ENCODE measurements around the gene CSF3R.

The CSF3R gene

DNA sequence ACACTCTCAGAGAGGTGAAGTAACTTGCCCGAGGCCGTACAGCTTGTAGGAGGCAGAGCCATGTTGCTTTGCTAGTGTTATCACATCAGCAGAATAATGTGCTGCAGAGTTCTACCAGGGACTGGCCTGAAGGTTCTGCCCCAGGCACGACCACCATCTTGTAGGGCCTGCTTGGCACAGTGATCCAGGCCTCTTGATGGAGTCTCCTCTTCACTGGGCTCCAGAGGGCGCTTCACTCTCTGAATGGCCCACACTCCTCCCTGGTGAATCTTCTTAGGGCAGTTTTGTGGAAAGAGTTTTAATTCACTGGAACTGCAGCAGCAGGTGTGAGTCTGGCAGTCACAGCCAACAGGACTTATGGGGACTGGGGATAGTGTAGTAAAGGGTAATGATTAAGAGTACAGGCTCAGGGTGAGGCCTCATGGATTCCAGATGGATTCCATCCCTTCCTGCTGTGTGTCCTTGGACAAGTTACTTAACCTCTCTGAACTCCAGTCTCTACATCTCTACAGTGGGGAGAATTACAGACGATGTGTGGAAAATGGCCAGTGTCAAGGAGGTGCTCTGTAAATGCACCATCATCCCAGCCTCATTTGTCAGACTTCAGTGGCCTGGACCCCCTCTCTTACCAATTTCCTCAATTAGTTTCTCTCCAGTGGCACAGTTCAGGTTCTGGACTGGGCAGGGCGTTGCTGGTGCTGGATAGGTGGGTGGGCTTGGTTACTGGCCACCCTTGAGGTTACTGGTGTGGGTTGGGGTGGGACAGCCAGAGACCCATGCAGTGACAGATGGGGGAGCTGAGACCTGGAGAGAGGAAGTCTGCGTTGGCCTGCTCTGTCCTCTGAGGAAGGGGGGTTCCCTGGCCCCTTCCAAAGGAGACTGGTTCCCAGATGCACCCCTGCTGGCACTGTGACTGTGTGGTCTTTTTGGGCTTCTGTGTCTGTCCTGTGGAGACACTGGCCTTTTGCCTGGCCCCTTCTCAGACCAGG is 45.9 kb upstream of the CSF3R start:
- Histone ChIP-seq H3K27me3 (ENCODE audit: insufficient read depth, low read depth, severe bottlenecking) (no peaks in the 10 kb centered on the region), H3K36me3 (no peaks in the 10 kb centered on the region), H3K27ac (no peak overlapping the region), H3K9me3 (ENCODE audit: severe bottlenecking) (peaks cover 2% of the 10 kb centered on the region), H3K4me3 (ENCODE audit: low read depth, low read length) (no peak overlapping the region)
- peak; percentile 42 for DNase-seq
- TF ChIP-seq, protein P1, sequence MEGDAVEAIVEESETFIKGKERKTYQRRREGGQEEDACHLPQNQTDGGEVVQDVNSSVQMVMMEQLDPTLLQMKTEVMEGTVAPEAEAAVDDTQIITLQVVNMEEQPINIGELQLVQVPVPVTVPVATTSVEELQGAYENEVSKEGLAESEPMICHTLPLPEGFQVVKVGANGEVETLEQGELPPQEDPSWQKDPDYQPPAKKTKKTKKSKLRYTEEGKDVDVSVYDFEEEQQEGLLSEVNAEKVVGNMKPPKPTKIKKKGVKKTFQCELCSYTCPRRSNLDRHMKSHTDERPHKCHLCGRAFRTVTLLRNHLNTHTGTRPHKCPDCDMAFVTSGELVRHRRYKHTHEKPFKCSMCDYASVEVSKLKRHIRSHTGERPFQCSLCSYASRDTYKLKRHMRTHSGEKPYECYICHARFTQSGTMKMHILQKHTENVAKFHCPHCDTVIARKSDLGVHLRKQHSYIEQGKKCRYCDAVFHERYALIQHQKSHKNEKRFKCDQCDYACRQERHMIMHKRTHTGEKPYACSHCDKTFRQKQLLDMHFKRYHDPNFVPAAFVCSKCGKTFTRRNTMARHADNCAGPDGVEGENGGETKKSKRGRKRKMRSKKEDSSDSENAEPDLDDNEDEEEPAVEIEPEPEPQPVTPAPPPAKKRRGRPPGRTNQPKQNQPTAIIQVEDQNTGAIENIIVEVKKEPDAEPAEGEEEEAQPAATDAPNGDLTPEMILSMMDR (IDR thresholded peaks at IDR 0.05; ENCODE audit: low read depth, low read length), result peak; percentile 53; the same call in 1 of the 2 replicates

DNA sequence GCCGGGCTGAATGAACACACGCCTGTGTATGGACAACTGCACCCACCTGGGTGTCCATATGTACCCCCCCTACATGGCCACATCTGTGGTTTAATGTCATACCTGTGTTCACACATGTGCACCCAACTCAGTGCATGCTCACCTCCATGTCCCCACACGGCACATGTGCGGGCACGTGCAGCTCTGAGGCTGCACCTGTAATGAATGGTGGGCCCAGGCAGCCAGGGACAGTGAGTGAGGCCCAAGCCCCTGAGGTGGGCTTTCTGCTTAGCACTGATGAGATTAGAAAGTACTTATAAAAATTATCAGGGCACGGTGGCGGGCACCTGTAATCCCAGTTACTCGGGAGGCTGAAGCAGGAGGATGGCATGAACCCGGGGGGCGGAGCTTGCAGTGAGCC is 42.5 kb upstream of the CSF3R start:
- H3K4me3 ChIP-seq (ENCODE audit: low read depth, low read length), result no peak overlapping the region
- H3K27me3 ChIP-seq (ENCODE audit: insufficient read depth, low read depth, severe bottlenecking), result no peaks in the 10 kb centered on the region
- TF ChIP-seq, protein P1 (IDR thresholded peaks at IDR 0.05; ENCODE audit: low read depth, low read length), result no peak
- no peaks in the 10 kb centered on the region for H3K9me3 ChIP-seq (ENCODE audit: severe bottlenecking)
- no peak overlapping the region for H3K27ac ChIP-seq
- no peaks in the 10 kb centered on the region for H3K36me3 ChIP-seq
- no peak for DNase-seq

DNA sequence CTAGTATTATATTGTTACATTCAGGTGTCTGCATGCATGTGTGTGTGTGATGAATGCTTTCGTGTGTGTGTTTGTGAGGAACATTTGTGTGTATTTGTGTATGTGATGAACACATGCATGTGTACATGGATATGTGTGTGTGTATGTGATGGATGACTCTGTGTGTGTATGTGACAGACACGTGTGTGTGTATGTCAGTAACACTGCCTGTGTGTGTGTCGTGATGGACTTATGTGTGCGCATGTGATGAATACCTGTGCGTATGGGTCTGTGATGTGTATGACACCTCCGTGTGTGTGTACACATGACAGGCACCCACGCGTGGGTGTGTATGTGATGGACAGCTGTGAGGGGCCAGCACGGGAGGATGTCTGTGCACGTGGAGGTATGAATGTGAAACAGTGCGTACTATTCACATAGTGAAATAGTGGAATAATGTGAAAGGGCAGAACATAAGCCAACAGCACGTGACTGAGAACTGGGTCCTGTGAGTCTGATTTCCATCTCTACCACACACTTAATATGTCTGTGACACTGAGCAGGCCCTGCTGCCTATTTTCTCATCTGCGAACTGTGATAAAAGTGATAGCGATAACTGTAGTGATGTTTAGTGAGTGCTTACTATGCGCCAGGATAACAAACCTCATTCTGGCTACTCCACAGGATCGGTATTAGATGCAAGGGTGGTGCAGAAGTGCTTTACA is 41.8 kb upstream of the CSF3R start:
- no peak overlapping the region for H3K4me3 ChIP-seq (ENCODE audit: low read depth, low read length)
- DNase-seq, result no peak
- H3K36me3 ChIP-seq, result no peaks in the 10 kb centered on the region
- TF ChIP-seq, protein P1 (IDR thresholded peaks at IDR 0.05; ENCODE audit: low read depth, low read length), result no peak
- H3K27me3 ChIP-seq (ENCODE audit: insufficient read depth, low read depth, severe bottlenecking), result no peaks in the 10 kb centered on the region
- H3K9me3 ChIP-seq (ENCODE audit: severe bottlenecking), result no peaks in the 10 kb centered on the region
- no peak overlapping the region for H3K27ac ChIP-seq

DNA sequence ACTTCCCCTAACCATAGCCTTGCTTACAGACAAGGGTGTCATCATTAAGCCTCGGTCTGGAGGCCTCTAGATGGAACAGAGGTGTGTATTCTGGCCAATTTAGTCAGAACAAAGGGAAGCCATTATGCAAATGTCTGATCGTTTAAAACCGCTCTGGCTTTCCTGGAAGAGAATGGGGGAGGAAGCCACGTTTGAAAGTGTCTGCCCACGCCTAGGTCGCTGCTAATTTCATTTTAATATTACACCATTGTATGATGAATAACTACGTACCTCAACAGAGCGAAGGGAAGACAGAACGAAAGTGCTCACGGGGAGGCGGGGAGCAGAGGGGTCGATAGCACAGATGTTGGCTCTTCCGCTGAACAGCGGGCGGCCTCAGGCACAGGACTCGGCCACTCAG is 41.1 kb upstream of the CSF3R start:
- Histone ChIP-seq H3K36me3 (no peaks in the 10 kb centered on the region), H3K27me3 (ENCODE audit: insufficient read depth, low read depth, severe bottlenecking) (no peaks in the 10 kb centered on the region), H3K4me3 (ENCODE audit: low read depth, low read length) (no peak overlapping the region), H3K9me3 (ENCODE audit: severe bottlenecking) (no peaks in the 10 kb centered on the region), H3K27ac (no peak overlapping the region)
- no peak for DNase-seq
- TF ChIP-seq, protein P1 (IDR thresholded peaks at IDR 0.05; ENCODE audit: low read depth, low read length), result no peak

DNA sequence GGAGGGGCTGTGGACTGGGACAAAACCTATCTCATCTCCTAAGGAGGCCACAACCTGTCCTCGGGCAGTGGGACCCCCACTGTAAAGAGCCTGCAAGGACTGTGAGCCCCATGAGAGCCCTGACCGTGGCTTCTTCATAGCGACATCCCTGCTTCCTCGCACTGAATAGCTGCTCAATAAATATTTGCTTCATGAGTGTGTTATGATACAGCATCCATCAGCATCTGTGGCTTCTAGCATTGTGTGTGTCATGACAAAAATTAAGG is 40.5 kb upstream of the CSF3R start:
- Histone ChIP-seq H3K36me3 (no peaks in the 10 kb centered on the region), H3K27ac (no peak overlapping the region), H3K9me3 (ENCODE audit: severe bottlenecking) (no peaks in the 10 kb centered on the region), H3K27me3 (ENCODE audit: insufficient read depth, low read depth, severe bottlenecking) (no peaks in the 10 kb centered on the region), H3K4me3 (ENCODE audit: low read depth, low read length) (no peak overlapping the region)
- TF ChIP-seq, protein P1 (IDR thresholded peaks at IDR 0.05; ENCODE audit: low read depth, low read length), result no peak
- DNase-seq, result no peak

All from WERI-Rb-1 (cell line).